Measurements from ENCODE around the gene BLMH. TPM values are rescaled to one million over a fixed set of nuclear protein-coding genes. Genes with fewer than 3 reads are reported as not detected.

Gene BLMH, protein sequence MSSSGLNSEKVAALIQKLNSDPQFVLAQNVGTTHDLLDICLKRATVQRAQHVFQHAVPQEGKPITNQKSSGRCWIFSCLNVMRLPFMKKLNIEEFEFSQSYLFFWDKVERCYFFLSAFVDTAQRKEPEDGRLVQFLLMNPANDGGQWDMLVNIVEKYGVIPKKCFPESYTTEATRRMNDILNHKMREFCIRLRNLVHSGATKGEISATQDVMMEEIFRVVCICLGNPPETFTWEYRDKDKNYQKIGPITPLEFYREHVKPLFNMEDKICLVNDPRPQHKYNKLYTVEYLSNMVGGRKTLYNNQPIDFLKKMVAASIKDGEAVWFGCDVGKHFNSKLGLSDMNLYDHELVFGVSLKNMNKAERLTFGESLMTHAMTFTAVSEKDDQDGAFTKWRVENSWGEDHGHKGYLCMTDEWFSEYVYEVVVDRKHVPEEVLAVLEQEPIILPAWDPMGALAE
- total RNA-seq (10 to 100 TPM in 3 of 5 donors, 1 to 10 TPM in 1, not detected in 1; 5.4 to 32.4 (median 28.4) TPM), polyA plus RNA-seq (10 to 100 TPM; 12.8 to 14.7 (median 14.4) TPM)
- long read RNA-seq, donor 1, transcript BLMH-206 (1 exons, 2,079 nt): major isoform, 5 of 9 reads
- long read RNA-seq, donor 1, partial matches to known transcripts: 0 of 9 reads
- long read RNA-seq, donor 1, other reads (novel, unspliced or antisense): 0 of 9 reads
- long read RNA-seq, donor 2, transcript BLMH-206 (1 exons, 2,079 nt): major isoform, 7 of 12 reads
- long read RNA-seq, donor 2, partial matches to known transcripts: 0 of 12 reads
- long read RNA-seq, donor 2, other reads (novel, unspliced or antisense): 0 of 12 reads
- long read RNA-seq, donor 3, transcript BLMH-206 (1 exons, 2,079 nt): major isoform, 8 of 12 reads
- long read RNA-seq, donor 3, partial matches to known transcripts: 0 of 12 reads
- long read RNA-seq, donor 3, other reads (novel, unspliced or antisense): 0 of 12 reads
- long read RNA-seq, donor 4, partial matches to known transcripts: 0 of 4 reads
- long read RNA-seq, donor 4, other reads (novel, unspliced or antisense): 0 of 4 reads
- long read RNA-seq, donor 5, transcript BLMH-206 (1 exons, 2,079 nt): major isoform, 14 of 20 reads
- long read RNA-seq, donor 5, transcript BLMH-201 (12 exons, 2,365 nt): minor isoform, 6 of 20 reads
- long read RNA-seq, donor 5, partial matches to known transcripts: 0 of 20 reads
- long read RNA-seq, donor 5, other reads (novel, unspliced or antisense): 0 of 20 reads
- long read RNA-seq, donor 6, transcript BLMH-201 (12 exons, 2,365 nt): minor isoform, 8 of 25 reads
- long read RNA-seq, donor 6, transcript BLMH-206 (1 exons, 2,079 nt): major isoform, 16 of 25 reads
- long read RNA-seq, donor 6, partial matches to known transcripts: 0 of 25 reads
- long read RNA-seq, donor 6, other reads (novel, unspliced or antisense): 0 of 25 reads
- long read RNA-seq, donor 7, transcript BLMH-206 (1 exons, 2,079 nt): major isoform, 16 of 23 reads
- long read RNA-seq, donor 7, transcript BLMH-201 (12 exons, 2,365 nt): minor isoform, 6 of 23 reads
- long read RNA-seq, donor 7, partial matches to known transcripts: 0 of 23 reads
- long read RNA-seq, donor 7, other reads (novel, unspliced or antisense): 0 of 23 reads
- long read RNA-seq, donor 8, transcript BLMH-201 (12 exons, 2,365 nt): minor isoform, 6 of 25 reads
- long read RNA-seq, donor 8, transcript BLMH-206 (1 exons, 2,079 nt): major isoform, 19 of 25 reads
- long read RNA-seq, donor 8, partial matches to known transcripts: 0 of 25 reads
- long read RNA-seq, donor 8, other reads (novel, unspliced or antisense): 0 of 25 reads
- long read RNA-seq, donor 9, transcript BLMH-201 (12 exons, 2,365 nt): minor isoform, 8 of 41 reads
- long read RNA-seq, donor 9, transcript BLMH-206 (1 exons, 2,079 nt): major isoform, 30 of 41 reads
- long read RNA-seq, donor 9, partial matches to known transcripts: 0 of 41 reads
- long read RNA-seq, donor 9, other reads (novel, unspliced or antisense): 0 of 41 reads
- long read RNA-seq, donor 10, partial matches to known transcripts: 0 of 1 reads
- long read RNA-seq, donor 10, other reads (novel, unspliced or antisense): 0 of 1 reads

DNA sequence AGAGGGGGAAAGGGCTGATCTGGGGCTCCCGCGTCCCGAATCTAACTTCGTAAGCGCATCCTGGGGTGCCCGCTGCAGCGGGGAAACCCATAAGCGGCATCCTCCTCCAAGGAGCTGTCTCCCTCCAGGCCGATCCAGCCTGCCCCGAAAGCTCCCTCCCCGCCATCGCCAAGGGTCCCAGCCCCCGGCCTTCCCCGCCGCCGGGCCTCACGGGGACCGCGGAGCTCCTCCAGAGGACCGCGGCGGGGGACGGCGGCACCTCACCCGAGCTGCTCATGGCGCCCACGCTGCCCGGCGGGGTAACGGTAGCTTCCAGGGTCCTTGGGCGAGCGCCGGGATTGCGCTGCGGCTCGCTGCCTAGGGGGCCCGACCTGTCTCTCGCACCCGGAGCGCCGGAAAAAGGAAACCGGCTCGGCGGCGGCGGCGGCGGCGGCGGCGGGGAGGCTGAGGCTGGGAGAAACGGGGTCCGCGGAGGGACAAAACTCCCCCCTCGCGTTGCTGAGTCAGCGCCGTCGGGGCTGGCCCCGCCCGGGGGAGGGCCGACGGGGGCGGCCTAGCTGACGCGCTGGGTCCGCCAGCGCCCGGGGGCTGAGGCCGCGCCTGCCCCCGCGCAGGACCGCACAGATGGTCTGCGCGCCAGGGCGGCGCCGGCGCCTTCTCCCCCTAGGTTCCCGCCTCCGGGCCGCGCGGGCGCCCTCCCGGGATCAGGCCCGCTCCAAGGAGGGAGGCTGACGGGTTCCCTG, at the start of gene BLMH:
Gene BLMH (minus strand): TSS at position 402 of the 743 bp plus-strand sequence. CDS start 125 bp downstream, at position 277.
- peaks cover 8 to 22% (median 12%) of the 10 kb centered on the region in 4 donors for H3K4me1 ChIP-seq
- no peaks in the 10 kb centered on the region for H3K27me3 ChIP-seq
- no peaks in the 10 kb centered on the region for H3K9me3 ChIP-seq
- H3K27ac ChIP-seq: peak within 1 kb of the TSS; percentile 33 to 87 (median 83)
- H3K36me3 ChIP-seq: peaks cover 11 to 26% (median 19%) of the 10 kb centered on the region in 4 donors
- peak; percentile 76 to 95 for DNase-seq
- TF ChIP-seq POLR2AphosphoS5 (IDR thresholded peaks at IDR 0.05) (peak in 2 of 3 donors; percentile 41 to 50), POLR2A (IDR thresholded peaks at IDR 0.05) (no peak)
- 0 to 1% (median 0%) methylated on average over 18 to 89 of the region's 89 CpGs for WGBS, 5 donors
- H3K4me3 ChIP-seq: peak within 1 kb of the TSS; percentile 87 to 100 (median 94)
- intact Hi-C loops (cut with DNase I; ENCODE audit: low total_unique reads): no loop called here

DNA sequence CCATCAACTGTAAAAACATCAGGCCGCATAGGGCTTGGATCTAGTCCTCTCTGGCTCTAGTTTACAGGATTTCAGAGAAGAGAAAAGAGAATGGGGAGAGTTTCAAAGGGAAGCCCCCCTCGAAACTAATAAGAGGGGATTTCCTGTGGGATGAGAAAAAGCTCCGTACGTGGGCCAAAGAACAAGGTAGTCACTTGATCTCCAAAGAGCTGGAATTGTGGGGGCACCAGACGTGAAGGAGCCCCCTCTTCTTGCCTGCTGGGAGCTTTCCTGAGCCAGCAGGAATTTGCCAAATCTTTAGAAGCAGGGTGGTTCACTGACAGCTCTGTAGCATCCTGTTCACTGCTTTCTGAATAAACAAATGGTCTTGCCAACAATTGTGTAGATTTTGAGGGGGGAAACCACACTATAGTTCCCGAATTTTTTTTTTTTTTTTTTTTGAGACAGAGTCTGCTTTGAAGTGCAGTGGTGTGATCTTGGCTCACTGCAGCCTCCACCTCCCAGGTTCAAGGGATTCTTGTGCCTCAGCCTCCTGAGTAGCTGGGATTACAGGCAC, 49.1 kb upstream of the BLMH start:
- H3K27me3 ChIP-seq: no peaks in the 10 kb centered on the region
- intact Hi-C loops (cut with DNase I; ENCODE audit: low total_unique reads): no loop called here
- DNase-seq: peak in 1 of 2 donors; percentile 29
- H3K4me3 ChIP-seq: no peak overlapping the region
- H3K4me1 ChIP-seq: peaks cover 17 to 47% (median 38%) of the 10 kb centered on the region in 4 donors
- H3K9me3 ChIP-seq: no peaks in the 10 kb centered on the region
- no peaks in the 10 kb centered on the region for H3K36me3 ChIP-seq
- TF ChIP-seq, protein P1, sequence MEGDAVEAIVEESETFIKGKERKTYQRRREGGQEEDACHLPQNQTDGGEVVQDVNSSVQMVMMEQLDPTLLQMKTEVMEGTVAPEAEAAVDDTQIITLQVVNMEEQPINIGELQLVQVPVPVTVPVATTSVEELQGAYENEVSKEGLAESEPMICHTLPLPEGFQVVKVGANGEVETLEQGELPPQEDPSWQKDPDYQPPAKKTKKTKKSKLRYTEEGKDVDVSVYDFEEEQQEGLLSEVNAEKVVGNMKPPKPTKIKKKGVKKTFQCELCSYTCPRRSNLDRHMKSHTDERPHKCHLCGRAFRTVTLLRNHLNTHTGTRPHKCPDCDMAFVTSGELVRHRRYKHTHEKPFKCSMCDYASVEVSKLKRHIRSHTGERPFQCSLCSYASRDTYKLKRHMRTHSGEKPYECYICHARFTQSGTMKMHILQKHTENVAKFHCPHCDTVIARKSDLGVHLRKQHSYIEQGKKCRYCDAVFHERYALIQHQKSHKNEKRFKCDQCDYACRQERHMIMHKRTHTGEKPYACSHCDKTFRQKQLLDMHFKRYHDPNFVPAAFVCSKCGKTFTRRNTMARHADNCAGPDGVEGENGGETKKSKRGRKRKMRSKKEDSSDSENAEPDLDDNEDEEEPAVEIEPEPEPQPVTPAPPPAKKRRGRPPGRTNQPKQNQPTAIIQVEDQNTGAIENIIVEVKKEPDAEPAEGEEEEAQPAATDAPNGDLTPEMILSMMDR (IDR thresholded peaks at IDR 0.05): no peak
- TF ChIP-seq POLR2A (IDR thresholded peaks at IDR 0.05) (no peak), EP300 (IDR thresholded peaks at IDR 0.05) (no peak), POLR2AphosphoS5 (IDR thresholded peaks at IDR 0.05) (no peak)
- WGBS, 5 donors: 53 to 66% (median 53%) methylated on average over 6 of the region's 6 CpGs
- peak overlapping the region in 4 of 5 donors; percentile 37 to 63 (median 44) for H3K27ac ChIP-seq

DNA sequence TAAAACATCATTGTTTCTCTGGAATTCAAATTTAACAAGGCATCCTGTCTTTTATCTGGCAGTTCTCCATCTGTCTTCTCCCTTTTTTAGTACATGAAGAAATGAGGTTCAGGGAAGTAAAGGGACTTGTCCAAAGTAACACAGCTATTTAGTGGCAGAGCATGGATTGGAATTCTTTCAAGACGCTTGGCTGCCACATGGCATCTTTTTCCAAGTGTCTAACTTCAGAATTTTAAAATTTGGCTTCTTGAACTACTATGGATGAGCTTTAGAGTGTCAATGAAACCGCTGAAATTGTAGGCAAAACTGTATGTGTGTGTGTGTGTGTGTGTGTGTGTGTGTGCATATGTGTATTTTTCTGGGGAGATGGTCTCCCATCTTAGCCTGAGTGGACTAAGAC, 47.3 kb upstream of the BLMH start:
- TF ChIP-seq POLR2AphosphoS5 (IDR thresholded peaks at IDR 0.05) (no peak), POLR2A (IDR thresholded peaks at IDR 0.05) (no peak), EP300 (IDR thresholded peaks at IDR 0.05) (no peak)
- TF ChIP-seq, protein P1 (IDR thresholded peaks at IDR 0.05): no peak
- Histone ChIP-seq H3K4me1 (peaks cover 2 to 29% (median 23%) of the 10 kb centered on the region in 4 donors), H3K9me3 (no peaks in the 10 kb centered on the region), H3K36me3 (no peaks in the 10 kb centered on the region), H3K27ac (peak overlapping the region in 1 of 5 donors; percentile 20), H3K4me3 (no peak overlapping the region), H3K27me3 (no peaks in the 10 kb centered on the region)
- DNase-seq: no peak
- intact Hi-C loops (cut with DNase I; ENCODE audit: low total_unique reads): no loop called here
- 73 to 91% (median 88%) methylated on average over 2 of the region's 2 CpGs for WGBS, 5 donors
